ENCODE data around the gene IGF1.

GRCh38 chr12:102484017-102484416 is 3.7 kb upstream of the IGF1 start:
- TF ChIP-seq ZNF274 (IDR thresholded peaks at IDR 0.05; ENCODE audit: low read depth, low read length) (no peak), YY1 (IDR thresholded peaks at IDR 0.05; ENCODE audit: insufficient read depth, insufficient read length) (no peak), SUZ12 (IDR thresholded peaks at IDR 0.05; ENCODE audit: extremely low read depth, insufficient read depth, insufficient read length) (no peak)
